H4 (cell line): ENCODE data around the gene ACTRT2. TPM values are rescaled to one million over a fixed set of nuclear protein-coding genes. Genes with fewer than 3 reads are reported as not detected.

Experiments
- DNase-seq: peaks from one replicate; pipeline ENCODE4 v3.0.0-alpha.2; 2015; ENCODE audit warnings: low spot score
- total RNA-seq: library from RNA; depleted of rRNA; stranded (reverse); fragments of >200 nt; shearing (Covaris generic); gene quantifications from 2 replicates; pipeline ENCODE4 v1.2.3, GENCODE V29; 2014

ACTRT2 gene
- total RNA-seq, 1 experiment from 2014 or later, result not detected

DNA sequence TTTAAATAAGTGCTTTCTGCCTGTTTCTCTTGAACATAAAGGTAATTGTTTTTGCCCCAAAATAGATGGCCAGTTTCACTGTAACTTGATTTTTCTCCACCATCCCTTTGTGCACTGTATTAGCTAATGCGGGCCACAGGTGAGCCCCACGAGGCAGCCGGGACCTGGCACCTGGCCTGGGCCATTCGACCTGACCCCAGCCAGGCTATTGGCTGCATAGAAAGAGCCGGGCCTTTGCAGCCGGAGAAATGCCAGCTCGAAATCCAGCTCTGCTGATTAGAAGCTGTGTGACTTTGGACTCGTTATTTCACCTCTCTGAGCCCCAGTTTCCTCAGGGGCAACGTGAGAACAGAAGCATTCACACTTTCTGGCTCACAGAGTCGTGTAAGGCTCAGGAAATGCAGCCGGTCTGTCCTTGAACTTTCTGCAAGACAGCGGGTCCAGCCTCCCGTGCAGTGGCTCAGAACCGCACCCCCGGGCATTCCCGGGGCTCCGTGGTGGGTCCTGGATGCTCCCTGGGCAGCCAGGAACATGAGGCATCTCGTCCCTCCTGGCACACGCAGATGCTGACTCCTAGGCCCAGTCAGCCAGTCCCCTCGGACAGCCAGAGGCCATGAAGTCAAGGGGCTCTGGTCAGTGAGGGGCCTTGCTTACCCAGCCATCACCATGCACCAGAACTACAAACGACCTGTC, 37.4 kb upstream of the ACTRT2 start:
- no peak for DNase-seq

DNA sequence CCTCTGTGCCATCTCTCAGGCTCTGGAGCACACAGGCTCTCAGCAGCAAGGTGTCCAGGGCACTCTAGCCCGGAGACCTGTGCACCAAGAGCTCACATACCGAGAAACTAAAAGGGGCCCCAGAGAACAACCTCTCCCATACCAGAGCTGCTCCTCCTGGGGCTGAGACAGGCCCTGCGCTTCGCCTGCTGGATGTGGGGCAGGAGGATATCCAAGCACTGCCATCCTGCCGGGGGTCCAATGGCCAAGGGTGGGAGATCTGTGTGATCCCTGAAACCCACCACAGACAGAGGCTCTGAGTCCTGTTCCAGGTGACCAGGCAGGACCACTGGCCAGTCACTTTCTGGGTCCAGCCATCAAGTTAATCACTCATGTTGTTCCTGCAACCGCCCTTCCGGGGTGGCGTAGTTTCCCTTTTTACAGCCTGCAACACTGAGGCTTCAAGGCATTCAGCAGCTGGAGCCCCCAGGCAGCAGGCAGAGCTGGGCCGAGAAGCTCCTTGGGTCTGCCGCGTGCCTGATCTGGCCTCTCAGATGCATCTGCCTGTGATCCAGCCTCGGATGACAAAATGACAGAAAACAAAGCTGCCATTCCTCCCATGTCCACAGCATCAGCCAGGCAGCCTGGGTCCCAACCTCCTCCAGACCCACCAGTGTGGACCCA, 36.7 kb upstream of the ACTRT2 start:
- no peak for DNase-seq

DNA sequence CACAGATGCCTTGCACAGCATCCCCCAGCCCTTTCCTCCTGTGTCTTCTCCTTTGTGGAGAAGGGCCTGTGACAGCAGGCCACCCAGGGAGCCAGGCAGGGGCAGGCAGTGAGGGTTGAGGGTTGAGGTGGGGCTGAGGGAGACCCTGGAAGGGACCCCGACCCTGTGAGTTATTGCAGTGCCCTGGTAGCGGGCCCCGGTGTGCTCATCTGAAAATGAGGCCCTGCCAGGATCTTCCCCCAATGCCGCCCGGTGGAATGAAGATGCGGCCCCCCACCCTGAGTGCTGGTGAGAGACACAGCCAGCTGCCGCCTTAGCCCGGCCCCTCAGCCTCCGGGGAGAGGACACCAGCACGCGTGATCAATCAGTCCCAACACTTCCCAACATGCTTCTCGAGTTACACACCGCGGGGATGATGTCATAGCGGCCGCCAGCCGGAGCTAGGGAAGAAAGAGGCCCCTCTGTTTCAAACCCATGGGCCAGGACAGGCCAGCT, 36.2 kb upstream of the ACTRT2 start:
- DNase-seq, result no peak

DNA sequence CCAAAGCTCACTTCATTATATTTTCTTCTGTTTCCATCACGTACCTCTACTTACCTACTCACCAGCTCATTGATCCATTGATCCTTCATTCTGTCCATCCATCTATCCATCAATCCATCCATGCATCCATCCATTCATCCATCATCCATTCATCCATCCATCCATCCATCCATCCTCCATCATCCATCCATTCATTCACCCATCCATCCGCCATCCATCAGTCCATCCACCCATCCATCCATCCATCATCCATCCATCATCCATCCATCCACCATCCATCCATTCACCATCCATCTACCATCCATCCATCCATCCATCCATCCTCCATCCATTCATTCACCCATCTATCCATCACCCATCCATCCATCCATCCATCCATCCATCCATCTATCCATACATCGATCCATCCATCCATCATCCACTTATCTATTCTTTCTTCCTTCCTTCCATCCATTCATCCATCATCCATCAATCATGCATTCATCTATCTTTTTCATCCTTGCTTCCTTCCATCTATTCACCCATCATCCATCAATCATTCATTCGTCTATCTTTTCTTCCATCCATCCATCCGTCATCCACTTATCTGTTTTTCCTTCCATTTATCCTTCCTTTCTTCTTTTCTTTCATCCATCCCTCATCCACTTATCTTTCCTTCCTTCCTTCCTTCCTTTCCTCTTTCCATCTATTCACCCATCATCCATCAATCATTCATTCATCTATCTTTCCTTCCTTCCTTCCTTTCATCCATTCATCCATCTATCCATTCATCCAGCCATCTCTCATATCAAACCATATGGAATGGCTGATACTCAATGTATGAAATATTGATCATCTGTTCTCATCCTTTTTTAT, 35.3 kb upstream of the ACTRT2 start:
- no peak for DNase-seq

DNA sequence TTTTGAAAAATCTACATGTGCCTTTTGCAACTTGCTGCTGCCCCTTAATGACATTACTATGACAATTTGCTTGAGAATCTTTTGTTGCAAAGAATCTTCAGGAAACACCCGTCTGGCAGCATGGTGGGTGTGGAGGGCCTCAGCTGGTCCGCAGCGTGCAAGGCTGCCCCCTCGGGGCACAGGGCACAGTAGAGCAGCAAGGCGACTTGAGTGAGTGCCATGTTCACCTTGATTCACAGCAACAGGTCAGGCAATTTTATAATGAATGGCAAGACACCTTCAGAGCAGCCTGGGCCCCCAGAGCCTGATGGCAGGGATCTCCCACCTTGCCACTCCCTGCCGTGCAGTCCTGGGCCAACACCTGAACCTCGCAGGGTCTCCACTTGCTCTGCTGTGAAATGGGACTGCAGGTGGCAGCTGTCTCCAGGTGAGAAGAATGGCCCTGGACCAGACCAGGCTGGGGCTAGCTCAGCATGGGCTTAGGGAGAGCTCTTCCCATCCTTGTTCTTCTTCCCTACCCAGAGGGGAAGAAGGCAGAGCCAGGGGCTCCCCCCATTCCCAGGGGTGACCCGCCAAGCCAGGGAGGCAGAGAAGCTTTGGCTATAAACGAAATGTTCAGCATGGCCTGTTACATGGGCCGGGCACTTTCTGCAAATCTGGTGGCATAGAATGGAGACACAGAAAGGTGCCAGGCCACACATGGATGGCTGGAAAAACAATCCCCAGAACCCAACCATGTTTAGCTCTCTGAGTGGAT, 34.5 kb upstream of the ACTRT2 start:
- no peak for DNase-seq

DNA sequence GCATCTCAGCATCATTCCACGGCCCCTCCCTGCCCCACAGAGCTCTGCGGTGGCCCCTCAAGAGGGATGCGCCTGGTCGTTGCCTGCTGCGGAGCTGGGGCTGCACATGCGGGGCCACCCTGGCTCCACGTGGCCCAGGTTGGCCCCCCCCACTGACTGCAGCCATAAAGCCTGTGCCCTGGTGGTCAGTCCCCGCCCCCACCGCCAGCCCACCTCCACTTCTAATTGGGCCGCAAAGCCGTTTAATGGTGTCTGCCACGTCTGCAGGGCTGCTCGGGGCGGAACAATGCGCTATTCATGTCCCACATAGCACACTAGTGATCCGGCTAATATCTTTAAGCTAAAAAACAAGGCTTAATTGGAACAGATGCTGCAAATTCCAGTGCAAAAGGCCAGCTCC, 33.5 kb upstream of the ACTRT2 start:
- DNase-seq, result no peak

DNA sequence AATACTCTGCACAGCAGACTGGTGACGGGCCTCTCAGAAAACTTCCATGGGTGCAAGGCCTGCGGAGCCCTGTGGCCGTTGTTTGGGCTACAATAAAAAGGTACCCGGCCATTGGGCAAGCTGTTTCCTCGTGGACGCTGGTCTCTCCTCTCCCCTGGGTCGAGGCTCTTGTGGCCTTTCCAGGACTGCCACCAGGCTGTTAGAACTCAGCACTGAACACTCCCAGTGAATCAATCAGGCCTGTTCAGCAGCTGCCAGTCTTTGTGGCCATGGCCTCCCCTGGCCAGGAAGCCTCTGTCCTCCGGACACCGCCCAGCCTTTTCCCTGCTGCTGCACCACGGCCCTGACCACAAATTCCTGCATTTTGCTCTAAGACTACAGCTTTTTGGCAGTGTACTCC, 33.0 kb upstream of the ACTRT2 start:
- no peak for DNase-seq

DNA sequence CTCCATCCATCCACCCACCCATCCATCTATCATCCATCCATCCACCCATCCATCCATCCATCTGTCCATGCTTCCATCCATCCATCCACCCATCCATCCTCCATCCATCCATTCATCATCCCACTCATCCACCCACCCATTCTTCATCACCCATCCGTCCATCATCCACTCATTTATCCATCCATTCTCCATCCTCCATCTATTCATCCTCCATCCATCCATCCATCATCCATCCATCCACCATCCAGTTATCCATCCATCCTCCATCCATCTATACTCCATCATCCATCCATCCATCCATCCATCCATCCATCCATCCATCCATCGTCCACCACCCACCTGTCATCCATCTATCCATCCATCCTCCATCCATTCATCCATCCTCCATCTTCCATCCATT, 32.1 kb upstream of the ACTRT2 start:
- no peak for DNase-seq

DNA sequence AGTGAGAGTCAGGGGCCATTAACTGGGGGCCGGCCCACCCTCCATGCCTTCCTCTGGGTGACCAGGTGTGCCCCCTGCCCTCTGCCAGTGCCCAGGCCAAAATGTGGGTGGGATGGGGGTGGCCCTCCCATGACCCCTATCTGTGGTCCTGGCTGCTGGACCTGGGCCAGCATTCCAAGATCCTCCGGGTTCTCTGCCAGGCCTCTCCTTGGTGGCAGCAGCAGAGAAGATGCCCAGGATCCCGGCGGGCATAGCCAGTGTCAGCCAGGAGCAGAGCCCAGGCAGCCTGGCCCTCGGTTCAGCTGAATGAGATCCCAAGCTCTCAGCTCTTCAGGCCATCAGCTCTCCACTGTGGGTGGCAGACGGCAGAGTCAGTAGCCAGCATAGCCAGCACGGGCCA, 31.3 kb upstream of the ACTRT2 start:
- DNase-seq, result no peak

DNA sequence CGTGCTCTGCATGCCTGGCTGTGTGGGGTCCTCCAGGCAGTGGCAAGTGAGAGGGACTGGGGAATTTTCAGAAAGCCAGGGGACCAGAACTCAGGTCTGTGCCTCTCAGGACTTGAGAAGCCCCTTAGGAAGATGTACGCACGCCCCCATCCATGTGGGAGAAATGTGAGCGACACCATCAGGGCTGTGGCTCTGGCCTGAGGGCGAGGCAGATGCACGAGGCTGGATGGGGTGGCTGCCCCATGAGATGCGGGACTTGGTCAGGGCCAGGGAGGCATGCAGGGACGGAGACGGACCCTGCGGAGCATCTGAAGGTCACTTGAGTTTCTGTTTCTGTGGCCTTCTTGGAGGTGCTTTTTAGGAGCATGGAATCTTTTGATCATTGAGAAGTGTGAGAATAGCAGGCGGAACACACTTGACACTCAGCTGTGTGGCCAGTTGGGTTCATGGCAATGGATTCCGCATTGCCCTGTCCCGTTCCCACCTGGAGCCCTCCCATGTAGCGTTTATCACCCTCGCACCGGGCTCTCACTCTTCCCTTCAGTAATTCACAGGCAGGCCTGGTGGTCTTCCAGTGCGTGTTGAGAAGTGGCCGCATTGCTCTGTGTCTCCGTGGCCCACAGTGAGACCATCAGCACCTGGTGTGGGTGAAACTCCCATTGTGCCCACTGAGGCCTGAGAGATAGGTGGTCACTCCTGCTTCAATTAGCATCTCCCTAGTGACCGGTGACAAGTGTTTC, 30.7 kb upstream of the ACTRT2 start:
- no peak for DNase-seq

DNA sequence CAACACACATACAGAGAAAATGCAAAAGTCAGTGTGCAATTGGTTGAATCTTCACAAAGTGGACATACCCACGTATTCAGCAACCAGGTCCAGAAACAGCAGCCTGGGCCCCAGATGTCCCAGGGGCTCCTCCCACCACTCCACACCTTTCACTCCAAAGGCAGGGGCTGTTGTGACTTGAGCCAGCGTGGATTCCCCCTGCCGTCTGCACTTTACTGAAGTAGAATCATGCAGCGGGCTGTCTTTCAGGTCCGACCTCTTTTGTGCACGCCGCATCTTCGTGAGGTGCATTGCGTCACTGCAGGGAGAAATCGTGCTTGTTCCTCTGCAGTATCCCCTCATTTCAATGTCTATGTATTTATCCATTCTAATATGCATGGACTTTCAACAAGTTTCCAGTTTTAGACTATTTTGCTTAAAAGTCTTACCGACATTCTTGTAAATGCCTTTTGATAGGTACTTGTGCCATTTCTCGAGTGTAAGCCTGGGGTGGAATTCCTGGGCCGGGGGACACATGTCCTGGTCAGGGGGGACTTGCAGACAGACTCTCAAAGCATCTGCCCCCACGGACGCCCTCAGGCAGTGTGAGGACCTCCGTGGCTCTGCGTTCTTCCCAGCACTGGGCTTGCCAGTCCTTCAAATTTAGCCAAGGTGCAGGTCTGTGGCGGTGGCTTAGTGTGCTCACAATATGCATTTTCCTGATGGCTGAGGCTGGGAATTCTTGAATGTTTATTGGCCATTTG, 29.3 kb upstream of the ACTRT2 start:
- no peak for DNase-seq

DNA sequence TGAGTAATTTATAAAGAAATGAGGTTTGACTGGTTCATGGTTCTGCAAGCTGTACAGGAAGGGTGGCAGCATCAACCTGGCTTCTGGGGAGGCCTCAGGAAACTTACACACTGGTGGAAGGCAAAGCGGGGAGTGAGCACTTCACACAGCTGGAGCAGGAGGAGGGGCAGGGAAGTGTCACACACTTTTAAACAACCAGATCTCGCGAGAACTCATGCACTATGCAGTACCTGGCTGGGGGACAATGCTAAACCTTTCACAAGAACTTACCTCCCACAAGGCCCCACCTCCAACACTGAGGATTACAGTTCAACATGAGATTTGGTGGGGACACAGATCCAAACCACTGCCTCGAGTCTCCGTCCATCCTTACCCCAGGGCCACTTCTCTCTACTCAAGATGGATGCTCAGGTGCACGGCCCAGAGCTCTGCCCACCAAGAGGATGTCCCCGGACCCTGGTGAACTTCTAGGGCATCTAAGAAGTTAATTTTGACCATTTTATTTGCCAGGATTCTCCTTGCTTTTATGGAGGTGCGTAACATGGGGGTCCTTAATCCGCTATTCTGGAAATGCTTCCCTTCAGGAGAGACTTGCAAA, 22.7 kb upstream of the ACTRT2 start:
- DNase-seq, result no peak

DNA sequence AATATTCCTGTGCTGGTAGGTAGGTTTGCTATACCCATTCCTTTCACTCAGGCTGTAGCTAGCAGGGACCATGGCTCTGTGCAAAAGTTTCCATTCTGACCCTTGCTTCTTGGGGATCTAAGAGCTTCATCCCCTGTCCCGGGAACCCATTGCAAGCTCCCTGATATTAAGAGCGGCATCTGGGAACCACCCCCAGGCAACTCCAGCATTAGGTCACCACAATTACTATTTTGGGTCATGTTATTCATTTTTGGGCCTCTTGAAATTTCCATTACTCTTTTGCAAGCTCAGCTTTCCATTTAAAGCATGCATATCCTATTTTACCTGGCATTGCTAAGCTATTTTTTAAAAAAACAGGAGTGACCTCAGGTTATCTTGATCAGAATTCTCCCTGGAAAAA, 22.1 kb upstream of the ACTRT2 start:
- no peak for DNase-seq

DNA sequence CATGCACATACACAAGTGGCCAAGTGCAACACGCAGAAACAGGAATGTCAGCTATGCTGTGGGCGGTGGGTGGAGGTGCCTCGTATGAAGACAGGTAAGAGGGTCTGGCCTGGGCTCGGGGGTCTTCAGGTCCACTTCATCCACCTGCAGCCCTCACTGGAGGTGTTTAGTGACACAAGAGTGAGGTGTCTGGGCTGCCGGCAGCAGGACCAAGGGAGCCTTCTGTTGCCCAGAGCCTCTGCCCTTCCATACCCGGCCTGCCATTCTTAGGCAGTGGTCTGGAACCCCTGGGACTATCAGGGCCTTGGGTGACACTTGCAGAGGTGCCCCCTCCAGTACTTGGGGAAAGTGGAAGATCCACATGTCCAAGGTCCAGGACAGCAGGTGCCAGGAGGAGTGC, 21.7 kb upstream of the ACTRT2 start:
- no peak for DNase-seq

DNA sequence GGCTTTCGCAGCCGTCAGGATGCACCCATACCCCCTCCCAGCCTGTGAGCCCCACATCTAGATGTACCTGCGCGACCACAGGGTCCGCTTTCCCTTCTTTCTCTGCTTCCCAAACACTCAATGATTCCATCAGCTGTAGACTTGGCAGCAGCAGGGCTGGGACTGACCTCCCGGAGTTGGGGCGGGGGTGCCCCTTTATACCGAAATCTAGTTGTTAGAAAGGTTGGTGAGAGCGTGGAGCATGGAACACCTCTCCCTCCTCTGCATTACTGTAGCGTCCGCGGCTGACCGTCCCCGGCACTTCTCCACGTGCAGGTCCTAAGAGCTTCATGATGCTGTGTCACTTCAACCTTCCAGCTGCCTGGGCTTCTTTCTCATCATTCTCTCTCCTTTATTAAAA, 21.1 kb upstream of the ACTRT2 start:
- no peak for DNase-seq

DNA sequence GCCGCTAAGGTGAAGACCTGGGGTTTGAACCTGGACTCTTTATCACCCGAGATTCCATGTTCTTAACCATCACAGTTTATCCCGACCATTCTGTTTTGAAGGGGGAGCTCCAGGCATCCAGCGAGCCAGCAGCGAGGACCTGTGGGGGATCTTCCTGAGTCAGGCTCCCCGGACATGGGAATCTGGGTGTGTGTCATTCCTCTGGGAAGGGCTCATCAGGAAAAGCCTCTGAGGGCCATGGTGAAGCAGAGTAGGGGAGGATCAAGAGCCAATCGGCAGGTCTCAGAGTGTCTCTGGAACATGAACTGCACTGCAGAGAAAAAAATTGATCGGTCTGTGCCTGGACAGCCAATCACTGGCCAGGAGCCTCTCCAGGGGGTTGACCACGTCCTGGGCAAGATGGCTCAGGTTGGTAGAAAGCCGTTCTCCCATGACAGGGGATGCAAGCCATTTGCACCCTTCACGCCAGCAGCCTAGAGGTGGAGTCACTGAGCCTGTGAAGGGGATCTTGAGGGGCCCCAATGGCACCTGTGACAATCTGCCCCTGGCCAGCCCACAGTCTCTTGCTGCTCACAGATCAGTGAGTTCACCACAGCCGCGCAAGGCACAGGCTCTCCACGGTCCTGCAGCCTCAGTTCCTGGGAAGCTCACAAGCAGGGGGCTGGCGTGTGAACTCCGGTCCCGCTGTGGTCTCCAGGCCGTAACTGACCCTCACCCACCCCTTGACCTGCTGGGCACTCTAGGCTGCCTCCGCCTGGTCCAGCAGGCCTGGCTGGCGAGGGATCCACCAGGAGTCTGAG, 20.4 kb upstream of the ACTRT2 start:
- no peak for DNase-seq

DNA sequence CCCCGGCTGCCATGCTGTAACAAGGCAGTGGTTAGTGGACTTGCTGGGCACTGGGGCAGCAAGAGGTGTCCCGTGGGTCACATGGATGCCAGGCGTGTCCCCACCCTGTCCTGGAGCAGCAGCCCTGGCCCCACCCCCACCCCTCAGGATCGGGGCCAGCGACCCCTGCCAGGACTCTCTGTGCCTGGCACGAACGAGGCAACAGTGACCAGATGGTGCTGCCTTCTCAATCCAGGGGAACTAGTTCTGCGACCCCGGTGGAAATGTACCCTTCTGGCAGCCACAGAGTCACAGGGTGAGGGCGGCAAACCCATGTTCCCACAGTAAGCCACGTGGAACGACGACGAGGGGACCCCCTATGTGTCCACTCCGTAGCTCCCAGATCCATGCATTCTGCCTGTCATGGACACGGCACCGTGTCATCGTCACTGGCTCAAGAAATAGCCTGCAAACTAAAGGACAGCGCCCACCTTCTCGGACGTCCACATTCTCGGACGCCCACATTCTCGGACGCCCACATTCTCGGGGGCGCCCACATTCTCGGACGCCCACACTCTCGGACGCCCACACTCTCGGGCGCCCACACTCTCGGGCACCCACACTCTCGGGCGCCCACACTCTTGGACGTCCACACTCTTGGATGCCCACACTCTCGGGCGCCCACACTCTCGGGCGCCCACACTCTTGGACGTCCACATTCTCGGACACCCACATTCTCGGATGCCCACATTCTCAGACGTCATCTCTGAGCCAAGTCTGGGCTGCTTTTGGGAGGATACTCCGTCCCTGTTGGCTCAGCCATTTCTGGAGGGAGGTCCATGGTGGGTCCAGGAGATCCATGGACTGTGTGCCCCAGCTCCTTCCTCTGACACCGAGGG, 19.6 kb upstream of the ACTRT2 start:
- DNase-seq, result no peak

DNA sequence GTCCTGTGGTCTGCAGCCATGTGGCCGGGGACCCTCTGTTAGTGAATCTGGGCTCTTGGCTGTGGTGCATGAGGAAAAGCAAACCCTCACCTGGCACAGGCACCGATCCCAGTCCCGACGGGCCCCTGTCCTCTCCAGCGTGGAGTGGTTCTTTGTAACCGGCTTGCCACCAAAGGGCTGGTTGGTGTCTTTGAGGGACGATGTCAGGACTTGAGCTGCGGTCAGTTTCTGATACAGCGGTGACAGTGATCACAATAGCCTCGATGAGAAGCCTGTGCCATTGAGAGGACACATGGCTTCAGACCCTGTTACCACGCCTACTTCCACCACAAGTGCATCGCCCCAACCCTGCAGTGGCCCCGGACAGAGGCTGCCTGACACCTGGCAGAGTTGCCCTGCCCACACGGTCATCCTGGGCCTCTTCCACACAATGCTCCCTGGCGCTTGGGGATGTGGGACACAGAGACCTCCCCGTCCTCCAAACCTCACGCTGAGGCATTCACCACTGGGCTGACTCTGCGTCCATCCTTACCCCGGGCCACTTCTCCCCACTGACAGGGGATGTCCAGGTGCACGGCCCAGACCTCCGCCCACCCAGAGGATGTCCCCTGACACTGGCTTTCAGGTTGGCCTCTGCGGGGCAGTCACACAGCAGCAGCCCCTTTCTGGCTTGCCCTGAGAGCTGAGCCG, 18.8 kb upstream of the ACTRT2 start:
- no peak for DNase-seq
